SK-N-MC (cell line): ENCODE measurements around the gene TOM1L1.

ENCODE experiments used
- EZH2 ChIP-seq: fragments of 200-600 bp; sonication (generic); IDR thresholded peaks from one replicate; pipeline ENCODE4 v1.6.1; 2017; ENCODE audit warnings: antibody characterized with exemption
- POLR2AphosphoS5 ChIP-seq: IDR thresholded peaks from 2 replicates; pipeline ENCODE4 v1.6.1; 2012; ENCODE audit warnings: mild to moderate bottlenecking, low read depth, low read length, borderline replicate concordance

- TF ChIP-seq EZH2 (no peak), POLR2AphosphoS5 (no peak)
Measured at GRCh38 chr17:54932711-54933110, 32.1 kb downstream of the TOM1L1 start.
